Tibial artery (tissue), 4 donors: Measurements from ENCODE around the gene SENP8.

Source experiments
- DNase-seq, 2 donors: peaks; one replicate each; pipeline ENCODE4 v3.0.0-alpha.2; 2019
- H3K27ac ChIP-seq, 2 donors: fragments of 200-600 bp; sonication (generic) in 1 of 2; 1 replicate in 1 of 2; 2 replicates in 1 of 2; pipeline ENCODE4 v1.5.1; 2018 to 2019; ENCODE audit warnings: mild to moderate bottlenecking in 1 of 2
- H3K27me3 ChIP-seq, 2 donors: fragments of 200-600 bp; sonication (generic) in 1 of 2; one replicate each; pipeline versions ENCODE4 v1.5.1 to v1.6.0; 2016 to 2019
- H3K36me3 ChIP-seq, 3 donors: fragments of 200-600 bp; sonication (generic) in 2 of 3; one replicate each; pipeline ENCODE4 v1.5.1; 2016 to 2019; ENCODE audit warnings: mild to moderate bottlenecking in 2 of 3
- H3K4me1 ChIP-seq, 4 donors: fragments of 200-600 bp; sonication (generic) in 2 of 4; 1 replicate in 3 of 4; 2 replicates in 1 of 4; pipeline ENCODE4 v1.5.1; 2016 to 2019
- H3K4me3 ChIP-seq, 2 donors: fragments of 200-600 bp; sonication (generic) in 1 of 2; 1 replicate in 1 of 2; 2 replicates in 1 of 2; pipeline ENCODE4 v1.5.1; 2018 to 2019; ENCODE audit warnings: mild to moderate bottlenecking in 2 of 2
- H3K9me3 ChIP-seq, 3 donors: fragments of 200-600 bp; sonication (generic) in 1 of 3; one replicate each; pipeline ENCODE4 v1.5.1; 2016 to 2019
- CTCF ChIP-seq, 2 experiments: fragments of 200-600 bp in 1 of 2; fragments of 450-650 bp in 1 of 2; IDR thresholded peaks; one replicate each; pipeline ENCODE4 v1.5.1; 2017 to 2019; ENCODE audit warnings: antibody characterized with exemption in 2 of 2, mild to moderate bottlenecking in 1 of 2, moderate library complexity in 1 of 2
- intact Hi-C: fragments of 100-400 bp; cut with DNase I; formaldehyde crosslinking; loops from one replicate; pipeline ENCODE4 v1.15.0; 2023; ENCODE audit warnings: low total_unique reads

SENP8 gene

GRCh38 chr15:72178976-72179585, 60.9 kb downstream of the SENP8 start:
- Histone ChIP-seq H3K27me3 (peaks cover 0 to 24% of the 10 kb centered on the region in 2 donors), H3K4me3 (no peak overlapping the region), H3K4me1 (peaks cover 0 to 38% (median 16%) of the 10 kb centered on the region in 4 donors), H3K36me3 (no peaks in the 10 kb centered on the region), H3K27ac (no peak overlapping the region), H3K9me3 (no peaks in the 10 kb centered on the region)
- TF ChIP-seq CTCF (IDR thresholded peaks at IDR 0.05): no peak
- intact Hi-C loops: no loop called here
- no peak for DNase-seq

GRCh38 chr15:72179950-72180581, 61.9 kb downstream of the SENP8 start:
- Histone ChIP-seq H3K9me3 (no peaks in the 10 kb centered on the region), H3K27me3 (peaks cover 0 to 24% of the 10 kb centered on the region in 2 donors), H3K27ac (no peak overlapping the region), H3K36me3 (no peaks in the 10 kb centered on the region), H3K4me3 (no peak overlapping the region), H3K4me1 (peaks cover 0 to 45% (median 20%) of the 10 kb centered on the region in 4 donors)
- intact Hi-C loops: no loop called here
- TF ChIP-seq CTCF (IDR thresholded peaks at IDR 0.05): no peak
- DNase-seq: no peak

- Histone ChIP-seq H3K4me1 (peaks cover 0 to 41% (median 20%) of the 10 kb centered on the region in 4 donors), H3K27me3 (peaks cover 0 to 24% of the 10 kb centered on the region in 2 donors), H3K4me3 (no peak overlapping the region), H3K36me3 (no peaks in the 10 kb centered on the region), H3K9me3 (no peaks in the 10 kb centered on the region), H3K27ac (no peak overlapping the region)
- no peak for TF ChIP-seq CTCF (IDR thresholded peaks at IDR 0.05)
- intact Hi-C loops: no loop called here
- DNase-seq: no peak
Observed at GRCh38 chr15:72180761-72181324, 62.6 kb downstream of the SENP8 start.

- Histone ChIP-seq H3K36me3 (no peaks in the 10 kb centered on the region), H3K4me3 (no peak overlapping the region), H3K27me3 (peaks cover 0 to 24% of the 10 kb centered on the region in 2 donors), H3K4me1 (peaks cover 0 to 34% (median 20%) of the 10 kb centered on the region in 4 donors), H3K27ac (no peak overlapping the region), H3K9me3 (no peaks in the 10 kb centered on the region)
- intact Hi-C loops: no loop called here
- no peak for DNase-seq
- no peak for TF ChIP-seq CTCF (IDR thresholded peaks at IDR 0.05)
Observed at GRCh38 chr15:72182244-72182643, 64.0 kb downstream of the SENP8 start.

- intact Hi-C loops: no loop called here
- TF ChIP-seq CTCF (IDR thresholded peaks at IDR 0.05): no peak
- peaks cover 0 to 22% of the 10 kb centered on the region in 2 donors for H3K27me3 ChIP-seq
Observed at GRCh38 chr15:72182673-72183072, 64.5 kb downstream of the SENP8 start.

More at GRCh38 chr15:72182673-72183072, 64.5 kb downstream of the SENP8 start:
- H3K9me3 ChIP-seq: no peaks in the 10 kb centered on the region
- no peak overlapping the region for H3K27ac ChIP-seq
- no peak overlapping the region for H3K4me3 ChIP-seq
- peaks cover 0 to 34% (median 20%) of the 10 kb centered on the region in 4 donors for H3K4me1 ChIP-seq
- no peaks in the 10 kb centered on the region for H3K36me3 ChIP-seq
- no peak for DNase-seq
